H1 (cell line): Measurements from ENCODE around the gene CADM1. TPM values are rescaled to one million over a fixed set of nuclear protein-coding genes. Genes with fewer than 3 reads are reported as not detected.

Experiments used
- CTCF ChIA-PET: fragments of 300-600 bp; sonication (Branson Sonifier 250); formaldehyde crosslinking; loops from one replicate; lab custom pipeline; 2021; ENCODE audit not compliant: partially characterized antibody; lab: Charles Lee
- POLR2A ChIA-PET: fragments of 300-600 bp; sonication (Branson Sonifier 250); formaldehyde crosslinking; loops from one replicate; lab custom pipeline; 2021; ENCODE audit warnings: inconsistent platforms; ENCODE audit not compliant: partially characterized antibody; lab: Charles Lee
- DNase-seq, 2 experiments: peaks; one replicate each; pipeline versions ENCODE4 v3.0.0 to v3.0.0-alpha.2; 2010 to 2022; ENCODE audit warnings: low spot score in 2 of 2, low read depth in 1 of 2, mixed read lengths in 1 of 2
- FAIRE-seq: peaks from 2 replicates; lab custom pipeline; 2011; peaks lifted over from hg19 to GRCh38; lab: Jason Lieb, UNC
- H2AFZ ChIP-seq: 2 replicates; pipeline ENCODE4 v1.8.1; 2012; ENCODE audit warnings: low read length, inconsistent platforms
- H2AK5ac ChIP-seq: 2 replicates; pipeline ENCODE4 v1.6.1; 2013; ENCODE audit warnings: low read depth, low read length
- H2BK120ac ChIP-seq: replicated peaks from 2 replicates; pipeline ENCODE3; 2013; ENCODE audit warnings: low read depth, low read length, inconsistent platforms
- H2BK12ac ChIP-seq: 2 replicates; pipeline ENCODE4 v1.6.1; 2013; ENCODE audit warnings: low read depth, low read length
- H2BK15ac ChIP-seq: 2 replicates; pipeline ENCODE4 v1.6.1; 2013; ENCODE audit warnings: low read length
- H2BK20ac ChIP-seq: 2 replicates; pipeline ENCODE4 v1.6.1; 2013; ENCODE audit warnings: low read length
- H2BK5ac ChIP-seq: 2 replicates; pipeline ENCODE4 v1.6.1; 2013; ENCODE audit warnings: low read depth, low read length
- H3K14ac ChIP-seq: 2 replicates; pipeline ENCODE4 v1.6.1; 2013; ENCODE audit warnings: inconsistent platforms; ENCODE audit not compliant: insufficient read length
- H3K18ac ChIP-seq: 2 replicates; pipeline ENCODE4 v1.6.1; 2013; ENCODE audit warnings: low read length; ENCODE audit errors: extremely low read depth
- H3K23ac ChIP-seq: 2 replicates; pipeline ENCODE4 v1.6.1; 2013; ENCODE audit warnings: inconsistent platforms; ENCODE audit not compliant: insufficient read length
- H3K23me2 ChIP-seq: 2 replicates; pipeline ENCODE4 v1.6.1; 2013; ENCODE audit warnings: low read depth, low read length
- H3K27ac ChIP-seq: 2 replicates; pipeline ENCODE4 v1.6.1; 2011; ENCODE audit warnings: low read depth, low read length, inconsistent platforms
- H3K27me3 ChIP-seq, 4 experiments: replicated peaks in 1 of 4; 1 replicate in 1 of 4; 2 replicates in 3 of 4; pipeline versions ENCODE4 v1.6.1 to v1.8.1; 2011 to 2013; ENCODE audit warnings: low read length in 3 of 4, mild to moderate bottlenecking in 3 of 4, inconsistent platforms in 2 of 4, mixed read lengths in 2 of 4, moderate library complexity in 1 of 4; ENCODE audit not compliant: control insufficient read depth in 3 of 4, insufficient read depth in 3 of 4; ENCODE audit errors: extremely low read depth in 1 of 4
- H3K36me3 ChIP-seq, 4 experiments: 2 replicates each; pipeline versions ENCODE4 v1.6.1 to v1.8.1; 2011 to 2013; ENCODE audit warnings: mild to moderate bottlenecking in 4 of 4, low read length in 3 of 4, moderate library complexity in 2 of 4, control low read depth in 1 of 4, inconsistent platforms in 1 of 4; ENCODE audit not compliant: insufficient read depth in 4 of 4, control insufficient read depth in 2 of 4
- H3K4ac ChIP-seq: replicated peaks from 2 replicates; pipeline ENCODE3; 2013; ENCODE audit warnings: low read length, low read depth, mixed read lengths, inconsistent platforms; ENCODE audit not compliant: insufficient read length
- H3K4me1 ChIP-seq, 4 experiments: replicated peaks in 1 of 4; 1 replicate in 1 of 4; 2 replicates in 3 of 4; pipeline versions ENCODE4 v1.6.1 to v1.8.1; 2011 to 2013; ENCODE audit warnings: low read length in 3 of 4, inconsistent platforms in 2 of 4, mixed read lengths in 1 of 4; ENCODE audit not compliant: insufficient read depth in 4 of 4, control insufficient read depth in 3 of 4
- H3K4me2 ChIP-seq, 2 experiments: 2 replicates each; pipeline versions ENCODE4 v1.6.1 to v1.8.1; 2011 to 2013; ENCODE audit warnings: low read depth in 2 of 2, low read length in 2 of 2, control low read depth in 1 of 2, inconsistent platforms in 1 of 2, mild to moderate bottlenecking in 1 of 2; ENCODE audit not compliant: insufficient read depth in 1 of 2
- H3K4me3 ChIP-seq, 4 experiments: fragments of 200-600, 300-600 bp in 1 of 4; sonication (generic), shearing (Covaris generic), sonication (Bioruptor Twin) in 1 of 4; 2 replicates each; pipeline versions ENCODE4 v1.5.1 to v1.8.1; 2011 to 2016; ENCODE audit warnings: low read length in 4 of 4, low read depth in 3 of 4, control low read depth in 2 of 4, inconsistent platforms in 2 of 4, mild to moderate bottlenecking in 2 of 4, mixed read lengths in 1 of 4, moderate library complexity in 1 of 4; ENCODE audit not compliant: insufficient read depth in 2 of 4; ENCODE audit errors: extremely low read depth in 1 of 4
- H3K56ac ChIP-seq: replicated peaks from 2 replicates; pipeline ENCODE3; 2013; ENCODE audit warnings: low read depth, mild to moderate bottlenecking, mixed read lengths, low read length, inconsistent platforms; ENCODE audit not compliant: insufficient read length
- H3K79me1 ChIP-seq: 2 replicates; pipeline ENCODE4 v1.6.1; 2013; ENCODE audit warnings: low read depth, low read length, control low read depth
- H3K79me2 ChIP-seq, 2 experiments: 2 replicates each; pipeline versions ENCODE4 v1.6.1 to v1.8.1; 2012 to 2013; ENCODE audit warnings: low read length in 2 of 2, mild to moderate bottlenecking in 2 of 2, inconsistent platforms in 1 of 2; ENCODE audit not compliant: insufficient read depth in 2 of 2, control insufficient read depth in 1 of 2
- H3K9ac ChIP-seq, 4 experiments: replicated peaks in 1 of 4; 1 replicate in 1 of 4; 2 replicates in 3 of 4; pipeline versions ENCODE4 v1.6.1 to v1.8.1; 2011 to 2013; ENCODE audit warnings: low read depth in 3 of 4, low read length in 3 of 4, control low read depth in 2 of 4, mild to moderate bottlenecking in 2 of 4, moderate library complexity in 2 of 4, inconsistent platforms in 1 of 4; ENCODE audit errors: extremely low read depth in 1 of 4
- H3K9me3 ChIP-seq, 2 experiments: 2 replicates each; pipeline versions ENCODE4 v1.6.1 to v1.8.1; 2012 to 2013; ENCODE audit warnings: mild to moderate bottlenecking in 2 of 2, moderate library complexity in 2 of 2, control low read depth in 1 of 2, inconsistent platforms in 1 of 2, low read depth in 1 of 2, low read length in 1 of 2, mixed read lengths in 1 of 2; ENCODE audit not compliant: insufficient read depth in 2 of 2
- H4K20me1 ChIP-seq, 2 experiments: replicated peaks in 1 of 2; 2 replicates each; pipeline versions ENCODE3 to v1.8.1; 2011 to 2013; ENCODE audit warnings: inconsistent platforms in 2 of 2, low read length in 2 of 2, mild to moderate bottlenecking in 1 of 2; ENCODE audit not compliant: insufficient read depth in 2 of 2, control insufficient read depth in 1 of 2
- H4K5ac ChIP-seq: 2 replicates; pipeline ENCODE4 v1.6.1; 2013; ENCODE audit warnings: low read length, low read depth, mixed read lengths, inconsistent platforms; ENCODE audit not compliant: insufficient read length
- H4K8ac ChIP-seq: 2 replicates; pipeline ENCODE4 v1.8.0; 2013; ENCODE audit warnings: mild to moderate bottlenecking, moderate library complexity, low read length, inconsistent platforms; ENCODE audit not compliant: insufficient read depth; ENCODE audit errors: extremely low read depth
- H4K91ac ChIP-seq: replicated peaks from 2 replicates; pipeline ENCODE3; 2013; ENCODE audit warnings: low read length, mixed read lengths, inconsistent platforms; ENCODE audit not compliant: insufficient read length
- BACH1 ChIP-seq: IDR thresholded peaks from 2 replicates; pipeline ENCODE4 v1.6.1; 2012; ENCODE audit warnings: low read length, improper control_type of control experiment
- GABPA ChIP-seq: IDR thresholded peaks from 2 replicates; pipeline ENCODE4 v1.6.1; 2011; ENCODE audit warnings: mild to moderate bottlenecking, low read length, moderate library complexity, borderline replicate concordance; ENCODE audit not compliant: insufficient read depth
- NRF1 ChIP-seq: IDR thresholded peaks from 2 replicates; pipeline ENCODE4 v1.6.1; 2011; ENCODE audit warnings: mild to moderate bottlenecking, low read depth, low read length, improper control_type of control experiment
- SRF ChIP-seq: IDR thresholded peaks from 2 replicates; pipeline ENCODE4 v1.6.1; 2011; ENCODE audit warnings: mild to moderate bottlenecking, low read depth, low read length, moderate library complexity
- WGBS, 2 experiments: shearing (Covaris generic) in 1 of 2; methylation state at CpG; one replicate each; pipeline versions ENCODE4 v1.1.6 to v1.1.7; 2013 to 2015; ENCODE audit warnings: low lambda C conversion rate in 2 of 2, mixed read lengths in 2 of 2, inconsistent platforms in 1 of 2, low coverage in 1 of 2, missing lambda C conversion rate in 1 of 2; ENCODE audit not compliant: insufficient replicate concordance in 2 of 2, insufficient coverage in 1 of 2, insufficient read length in 1 of 2; ENCODE audit errors: extremely low coverage in 1 of 2, missing lambda C conversion rate in 1 of 2; 5-methylcytosine and 5-hydroxymethylcytosine counted together
- polyA plus RNA-seq, 7 experiments: library from polyadenylated mRNA; depleted of rRNA in 3 of 7; stranded (reverse) in 5 of 7; unstranded in 2 of 7; fragments of >200 nt in 5 of 7; fragments of 200-250 nt in 2 of 7; gene quantifications; 1 replicate in 5 of 7; 2 replicates in 1 of 7; 4 replicates in 1 of 7; pipeline versions ENCODE4 v1.2.1 to v1.2.3, GENCODE V29; 2011 to 2013; ENCODE audit warnings: missing spikeins in 2 of 7, mixed read lengths in 2 of 7
- total RNA-seq: library from RNA; stranded (reverse); fragmentation: NEBNext Ultra II Directional; extraction: Animal tissue kit (Norgen Biotek cat#: 25700); gene quantifications from 2 replicates; pipeline ENCODE4 v1.2.1, GENCODE V29; 2021
- TF ChIP-seq, protein P1 (sequence below): IDR thresholded peaks from 2 replicates; pipeline ENCODE4 v1.6.1; 2012; ENCODE audit warnings: inconsistent platforms

CADM1 gene
- total and polyA plus RNA-seq, 2 of the 8 experiments (the other 6 are each of a cell fraction or from before 2014, with no cell fraction given): 8.3 to 25.3 TPM

DNA sequence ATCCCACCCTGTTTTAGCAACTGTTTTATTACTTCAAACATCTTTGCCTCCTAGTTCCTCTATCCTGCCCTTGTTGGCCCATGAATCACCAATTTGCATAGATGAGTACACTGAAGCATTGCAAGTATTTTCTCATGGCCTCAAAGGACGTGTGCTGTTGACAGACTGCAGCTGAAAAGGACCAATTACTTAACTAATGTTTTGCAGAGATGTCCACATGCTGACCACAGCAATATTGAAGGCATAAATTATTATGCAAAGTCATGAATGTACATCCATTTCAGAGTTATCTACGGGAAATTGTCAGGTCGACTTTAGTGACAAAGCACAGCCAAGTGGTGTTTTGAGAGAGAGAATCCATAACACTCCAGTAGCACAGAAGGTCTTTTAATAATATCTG, 64.8 kb downstream of the CADM1 start:
- Histone ChIP-seq H3K14ac (no peak overlapping the region), H3K9ac (no peak overlapping the region), H4K91ac (no peak overlapping the region), H2BK20ac (no peak overlapping the region), H2AFZ (no peak overlapping the region), H2BK5ac (no peak overlapping the region), H3K4me1 (peaks cover 0 to 2% (median 0%) of the 10 kb centered on the region in 4 experiments; a peak in 1 of 7 replicates), H4K20me1 (no peaks in the 10 kb centered on the region), H3K4me3 (no peak overlapping the region), H3K23me2 (no peaks in the 10 kb centered on the region), H3K18ac (no peak overlapping the region), H3K4ac (no peak overlapping the region), H3K36me3 (no peaks in the 10 kb centered on the region), H3K79me1 (no peaks in the 10 kb centered on the region), H3K56ac (no peak overlapping the region), H4K8ac (no peak overlapping the region), H3K4me2 (no peak overlapping the region), H3K79me2 (no peaks in the 10 kb centered on the region), H2BK15ac (no peak overlapping the region), H4K5ac (no peak overlapping the region), H2BK12ac (no peak overlapping the region), H3K27ac (no peak overlapping the region), H3K23ac (no peak overlapping the region), H3K27me3 (no peaks in the 10 kb centered on the region), H3K9me3 (no peaks in the 10 kb centered on the region), H2AK5ac (no peak overlapping the region), H2BK120ac (no peak overlapping the region)
- TF ChIP-seq NRF1: no peak
- TF ChIP-seq GABPA: no peak
- TF ChIP-seq BACH1: no peak
- TF ChIP-seq, protein P1, sequence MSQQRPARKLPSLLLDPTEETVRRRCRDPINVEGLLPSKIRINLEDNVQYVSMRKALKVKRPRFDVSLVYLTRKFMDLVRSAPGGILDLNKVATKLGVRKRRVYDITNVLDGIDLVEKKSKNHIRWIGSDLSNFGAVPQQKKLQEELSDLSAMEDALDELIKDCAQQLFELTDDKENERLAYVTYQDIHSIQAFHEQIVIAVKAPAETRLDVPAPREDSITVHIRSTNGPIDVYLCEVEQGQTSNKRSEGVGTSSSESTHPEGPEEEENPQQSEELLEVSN: no peak
- TF ChIP-seq SRF: no peak
- FAIRE-seq: no peak
- ChIA-PET CTCF (interaction anchor here (0.7 to 1.8 kb wide), 3 partner anchors 9 to 51 kb away, joined by 3 to 5 read pairs (median 3); no protein-coding TSS in a partner anchor), POLR2A (no interaction called here)
- 82% methylated on average over 3 of the region's 3 CpGs; no CpG with 5 or more reads in 1 of the 2 experiments for WGBS, 2 experiments
- no peak for DNase-seq
